ENCODE data around the gene EDDM3A.
"Not testable (repeated sequence)": the region's sequence is repeated elsewhere in the genome, so short reads cannot be mapped to it uniquely, and the experiment has no call there.

The EDDM3A gene

GRCh38 chr14:20707622-20708021, 38.1 kb upstream of the EDDM3A start:
- DNase-seq (ENCODE audit: low read depth, low spot score): no peak
- no peak overlapping the region for H3K4me3 ChIP-seq
- no peaks in the 10 kb centered on the region for H3K9me3 ChIP-seq (ENCODE audit: low read depth, low read length)
- H3K36me3 ChIP-seq (ENCODE audit: insufficient read depth, low read length): no peaks in the 10 kb centered on the region
- TF ChIP-seq POLR2AphosphoS5 (IDR thresholded peaks at IDR 0.05; ENCODE audit: borderline replicate concordance, low read depth, low read length) (no peak), EZH2 (IDR thresholded peaks at IDR 0.05) (no peak), FOXP2 (optimal IDR thresholded peaks at IDR 0.05; ENCODE audit: control extremely low read depth, extremely low read length, insufficient read depth) (no peak)
- H3K9ac ChIP-seq (ENCODE audit: insufficient read length): no peak overlapping the region
- H3K27ac ChIP-seq: no peak overlapping the region

DNA sequence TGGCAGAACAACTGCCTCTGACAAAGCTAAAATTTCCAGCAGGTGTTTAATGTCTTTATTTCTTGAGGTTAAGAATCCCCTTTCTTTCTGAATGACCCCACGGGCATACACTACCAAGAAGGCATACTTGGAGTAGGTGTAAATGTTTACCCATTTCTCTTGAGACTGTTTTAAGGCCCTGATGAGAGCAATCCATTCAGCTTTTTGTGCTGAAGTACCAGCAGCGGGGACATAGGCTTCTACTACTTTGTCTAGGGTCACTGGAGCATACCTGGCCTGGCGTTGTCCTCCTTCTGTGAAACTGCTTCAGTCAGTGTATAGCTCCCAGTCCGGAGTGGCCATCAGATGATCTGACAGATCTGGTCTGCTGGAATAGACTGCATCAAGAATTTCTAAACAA, 34.4 kb upstream of the EDDM3A start:
- DNase-seq (ENCODE audit: low read depth, low spot score): no peak
- H3K36me3 ChIP-seq (ENCODE audit: insufficient read depth, low read length): no peaks in the 10 kb centered on the region
- H3K9ac ChIP-seq (ENCODE audit: insufficient read length): no peak overlapping the region
- H3K4me3 ChIP-seq: no peak overlapping the region
- H3K27ac ChIP-seq: no peak overlapping the region
- TF ChIP-seq EZH2 (IDR thresholded peaks at IDR 0.05) (no peak), POLR2AphosphoS5 (IDR thresholded peaks at IDR 0.05; ENCODE audit: borderline replicate concordance, low read depth, low read length) (no peak), FOXP2 (optimal IDR thresholded peaks at IDR 0.05; ENCODE audit: control extremely low read depth, extremely low read length, insufficient read depth) (no peak)
- no peaks in the 10 kb centered on the region for H3K9me3 ChIP-seq (ENCODE audit: low read depth, low read length)

DNA sequence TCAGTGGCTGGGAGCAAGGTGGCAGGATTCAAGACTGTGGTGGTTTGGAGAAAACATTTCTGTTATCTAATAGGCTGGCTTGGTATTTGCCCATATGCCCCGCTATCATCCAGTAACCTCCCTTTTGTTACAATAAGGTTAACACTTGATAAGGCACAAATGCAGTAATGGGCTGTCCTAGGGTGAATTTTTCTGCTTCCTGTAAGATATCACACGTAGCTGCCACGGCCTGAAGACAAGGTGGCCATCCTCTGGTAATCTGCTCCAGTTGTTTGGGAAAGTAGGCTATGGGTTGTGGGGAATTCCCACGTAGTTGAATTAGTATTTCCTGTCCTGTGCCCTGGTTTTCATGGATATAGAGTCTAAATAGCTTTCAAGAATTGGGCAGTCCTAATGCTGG, 34.0 kb upstream of the EDDM3A start:
- Histone ChIP-seq H3K36me3 (ENCODE audit: insufficient read depth, low read length) (no peaks in the 10 kb centered on the region), H3K27ac (no peak overlapping the region), H3K4me3 (no peak overlapping the region), H3K9me3 (ENCODE audit: low read depth, low read length) (no peaks in the 10 kb centered on the region), H3K9ac (ENCODE audit: insufficient read length) (no peak overlapping the region)
- no peak for TF ChIP-seq POLR2AphosphoS5 (IDR thresholded peaks at IDR 0.05; ENCODE audit: borderline replicate concordance, low read depth, low read length)
- TF ChIP-seq FOXP2 (optimal IDR thresholded peaks at IDR 0.05; ENCODE audit: control extremely low read depth, extremely low read length, insufficient read depth): no peak
- TF ChIP-seq EZH2 (IDR thresholded peaks at IDR 0.05): no peak
- no peak for DNase-seq (ENCODE audit: low read depth, low spot score)

GRCh38 chr14:20712904-20713303, 32.8 kb upstream of the EDDM3A start:
- H3K27ac ChIP-seq: no peak overlapping the region
- H3K9ac ChIP-seq (ENCODE audit: insufficient read length): no peak overlapping the region
- H3K36me3 ChIP-seq (ENCODE audit: insufficient read depth, low read length): no peaks in the 10 kb centered on the region
- no peak for DNase-seq (ENCODE audit: low read depth, low spot score)
- no peak for TF ChIP-seq EZH2 (IDR thresholded peaks at IDR 0.05)
- no peak for TF ChIP-seq FOXP2 (optimal IDR thresholded peaks at IDR 0.05; ENCODE audit: control extremely low read depth, extremely low read length, insufficient read depth)
- no peak for TF ChIP-seq POLR2AphosphoS5 (IDR thresholded peaks at IDR 0.05; ENCODE audit: borderline replicate concordance, low read depth, low read length)
- H3K4me3 ChIP-seq: no peak overlapping the region
- H3K9me3 ChIP-seq (ENCODE audit: low read depth, low read length): no peaks in the 10 kb centered on the region

GRCh38 chr14:20714593-20715250, 31.0 kb upstream of the EDDM3A start:
- H3K9ac ChIP-seq (ENCODE audit: insufficient read length): no peak overlapping the region
- TF ChIP-seq POLR2AphosphoS5 (IDR thresholded peaks at IDR 0.05; ENCODE audit: borderline replicate concordance, low read depth, low read length): no peak
- no peak for TF ChIP-seq EZH2 (IDR thresholded peaks at IDR 0.05)
- no peak for TF ChIP-seq FOXP2 (optimal IDR thresholded peaks at IDR 0.05; ENCODE audit: control extremely low read depth, extremely low read length, insufficient read depth)
- no peak overlapping the region for H3K4me3 ChIP-seq
- no peaks in the 10 kb centered on the region for H3K9me3 ChIP-seq (ENCODE audit: low read depth, low read length)
- no peaks in the 10 kb centered on the region for H3K36me3 ChIP-seq (ENCODE audit: insufficient read depth, low read length)
- H3K27ac ChIP-seq: no peak overlapping the region
- DNase-seq (ENCODE audit: low read depth, low spot score): no peak

DNA sequence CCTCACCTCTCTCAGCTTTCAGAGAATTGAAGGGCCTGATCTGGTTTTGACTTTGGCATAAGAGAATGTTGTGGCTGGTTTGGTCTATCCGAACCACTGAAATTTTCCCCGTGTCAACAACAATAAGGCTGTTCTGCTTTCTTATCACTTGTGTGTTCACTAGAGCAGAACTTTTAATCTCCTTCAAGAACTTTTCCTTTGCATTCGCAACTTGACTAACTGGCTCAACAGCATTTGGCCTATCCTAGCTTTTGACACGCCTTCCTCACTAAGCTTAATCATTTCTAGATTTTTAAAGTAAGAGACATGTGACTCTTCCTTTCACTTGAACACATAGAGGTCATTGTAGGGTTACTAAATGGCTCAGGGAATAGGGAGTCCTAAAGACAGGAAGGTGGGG, 25.9 kb upstream of the EDDM3A start:
- Histone ChIP-seq H3K9ac (ENCODE audit: insufficient read length) (no peak overlapping the region), H3K4me3 (no peak overlapping the region), H3K27ac (no peak overlapping the region), H3K36me3 (ENCODE audit: insufficient read depth, low read length) (no peaks in the 10 kb centered on the region), H3K9me3 (ENCODE audit: low read depth, low read length) (no peaks in the 10 kb centered on the region)
- TF ChIP-seq POLR2AphosphoS5 (IDR thresholded peaks at IDR 0.05; ENCODE audit: borderline replicate concordance, low read depth, low read length): no peak
- no peak for TF ChIP-seq EZH2 (IDR thresholded peaks at IDR 0.05)
- no peak for TF ChIP-seq FOXP2 (optimal IDR thresholded peaks at IDR 0.05; ENCODE audit: control extremely low read depth, extremely low read length, insufficient read depth)
- no peak for DNase-seq (ENCODE audit: low read depth, low spot score)

- no peak for DNase-seq (ENCODE audit: low read depth, low spot score)
- no peak overlapping the region for H3K4me3 ChIP-seq
- no peak overlapping the region for H3K27ac ChIP-seq
- TF ChIP-seq POLR2AphosphoS5 (IDR thresholded peaks at IDR 0.05; ENCODE audit: borderline replicate concordance, low read depth, low read length) (no peak), FOXP2 (optimal IDR thresholded peaks at IDR 0.05; ENCODE audit: control extremely low read depth, extremely low read length, insufficient read depth) (no peak), EZH2 (IDR thresholded peaks at IDR 0.05) (no peak)
- no peak overlapping the region for H3K9ac ChIP-seq (ENCODE audit: insufficient read length)
- no peaks in the 10 kb centered on the region for H3K9me3 ChIP-seq (ENCODE audit: low read depth, low read length)
- H3K36me3 ChIP-seq (ENCODE audit: insufficient read depth, low read length): no peaks in the 10 kb centered on the region
These were observed 24.9 kb upstream of the EDDM3A start for GRCh38 chr14:20720741-20721140.

DNA sequence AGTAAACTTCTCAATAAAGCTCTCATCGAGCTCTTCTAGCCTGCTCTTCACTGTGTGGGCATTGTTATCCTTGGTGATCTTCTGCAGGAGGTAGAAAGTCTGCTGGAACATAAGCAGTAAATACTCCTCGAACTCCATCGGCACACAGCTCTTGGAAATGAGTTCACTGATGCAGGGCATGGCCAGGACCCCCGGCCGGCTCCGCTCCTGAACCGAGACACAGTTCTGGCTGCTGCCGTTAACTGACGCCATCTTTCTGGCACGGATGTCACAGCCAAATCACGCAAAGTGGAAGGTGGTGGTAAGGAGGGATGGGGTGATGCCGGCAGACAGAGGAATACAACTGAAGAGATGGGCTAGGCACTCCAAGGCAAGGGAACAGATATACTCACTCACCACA, 23.7 kb upstream of the EDDM3A start:
- Histone ChIP-seq H3K4me3 (no peak overlapping the region), H3K36me3 (ENCODE audit: insufficient read depth, low read length) (no peaks in the 10 kb centered on the region), H3K27ac (no peak overlapping the region), H3K9me3 (ENCODE audit: low read depth, low read length) (no peaks in the 10 kb centered on the region), H3K9ac (ENCODE audit: insufficient read length) (no peak overlapping the region)
- TF ChIP-seq POLR2AphosphoS5 (IDR thresholded peaks at IDR 0.05; ENCODE audit: borderline replicate concordance, low read depth, low read length): no peak
- TF ChIP-seq EZH2 (IDR thresholded peaks at IDR 0.05): no peak
- TF ChIP-seq FOXP2 (optimal IDR thresholded peaks at IDR 0.05; ENCODE audit: control extremely low read depth, extremely low read length, insufficient read depth): no peak
- no peak for DNase-seq (ENCODE audit: low read depth, low spot score)

DNA sequence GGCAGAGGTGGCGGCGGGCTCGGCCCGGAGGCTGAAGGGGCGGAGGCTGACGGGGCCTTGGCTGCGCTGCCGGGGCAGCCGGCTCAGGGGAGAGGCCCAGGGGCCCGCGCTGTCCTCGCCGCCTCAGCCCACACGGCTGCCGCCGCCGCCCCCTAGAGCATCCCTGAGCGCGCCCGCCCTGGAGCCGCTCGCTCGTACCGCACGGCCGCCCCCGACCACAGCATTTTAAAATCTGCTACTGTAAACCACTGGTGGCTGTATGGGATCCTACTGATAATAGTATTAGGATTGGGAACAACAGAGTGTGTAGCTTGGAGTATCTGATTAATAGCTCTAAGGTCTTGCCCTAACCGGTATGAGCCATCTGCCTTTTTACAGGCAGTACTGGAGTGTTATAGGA, 22.2 kb upstream of the EDDM3A start:
- no peak for TF ChIP-seq POLR2AphosphoS5 (IDR thresholded peaks at IDR 0.05; ENCODE audit: borderline replicate concordance, low read depth, low read length)
- Histone ChIP-seq H3K9ac (ENCODE audit: insufficient read length) (no peak overlapping the region), H3K36me3 (ENCODE audit: insufficient read depth, low read length) (no peaks in the 10 kb centered on the region), H3K9me3 (ENCODE audit: low read depth, low read length) (no peaks in the 10 kb centered on the region), H3K27ac (no peak overlapping the region), H3K4me3 (no peak overlapping the region)
- no peak for DNase-seq (ENCODE audit: low read depth, low spot score)

DNA sequence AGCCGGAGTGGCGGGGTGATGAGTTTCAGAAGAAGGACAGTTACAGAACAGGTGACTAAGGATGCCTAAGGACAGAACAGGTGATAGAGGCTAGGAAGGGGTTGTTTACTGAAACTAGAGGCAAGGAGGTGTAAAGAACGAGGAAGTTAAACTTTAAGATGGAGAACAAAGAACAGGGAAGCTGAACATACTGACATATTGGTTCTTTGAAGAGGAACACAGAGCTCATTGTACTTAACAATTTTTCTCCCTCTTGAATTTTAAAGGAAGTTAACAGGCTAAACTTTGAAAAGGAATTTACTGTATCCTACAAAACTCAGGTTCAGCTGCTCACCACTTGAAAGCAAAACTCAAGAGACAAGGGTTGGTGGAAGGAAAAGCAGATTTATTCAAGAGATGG, 19.6 kb upstream of the EDDM3A start:
- not testable (repeated sequence) for H3K9ac ChIP-seq (ENCODE audit: insufficient read length); H3K9me3 ChIP-seq (ENCODE audit: low read depth, low read length); H3K27ac ChIP-seq; H3K4me3 ChIP-seq; DNase-seq (ENCODE audit: low read depth, low spot score); H3K36me3 ChIP-seq (ENCODE audit: insufficient read depth, low read length)
